Measurements from ENCODE around the gene ARID5B.

Gene ARID5B

DNA sequence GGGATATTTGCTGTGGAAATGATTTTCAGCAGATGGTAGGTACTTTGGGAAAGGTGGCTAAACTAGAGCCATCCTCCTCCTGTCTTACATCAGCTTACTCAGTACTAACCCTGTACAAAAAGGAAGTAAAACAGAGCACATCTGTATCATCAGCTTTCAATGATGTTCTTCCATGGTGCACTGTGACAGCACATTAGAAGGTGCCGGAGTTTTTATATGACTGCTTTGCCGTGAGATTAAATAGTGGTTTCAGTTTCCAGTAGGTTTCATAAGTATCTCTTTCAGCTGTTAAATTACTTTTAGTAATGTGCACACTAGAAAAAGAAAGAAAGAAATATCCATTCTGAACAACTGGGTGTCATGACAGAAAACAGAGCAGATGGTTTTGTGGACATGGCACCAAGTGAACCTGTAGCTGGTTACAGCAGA lies 86.5 kb downstream of the ARID5B start:
- Histone ChIP-seq H3K36me3 (ENCODE audit: control insufficient read depth, insufficient read depth, low read length) (no peaks in the 10 kb centered on the region), H3K27me3 (ENCODE audit: control insufficient read depth, insufficient read depth, low read length, poor library complexity, severe bottlenecking) (no peaks in the 10 kb centered on the region), H3K4me1 (ENCODE audit: control insufficient read depth, insufficient read depth, low read length) (peaks cover 7% of the 10 kb centered on the region), H3K9me3 (ENCODE audit: control insufficient read depth, low read length) (no peaks in the 10 kb centered on the region), H3K27ac (ENCODE audit: insufficient read depth, low read depth, low read length, poor library complexity, severe bottlenecking) (no peak overlapping the region), H3K4me3 (ENCODE audit: insufficient read depth, low read depth, low read length) (no peak overlapping the region)
- 88 to 97% methylated on average over 2 of the region's 2 CpGs for WGBS, 2 experiments

DNA sequence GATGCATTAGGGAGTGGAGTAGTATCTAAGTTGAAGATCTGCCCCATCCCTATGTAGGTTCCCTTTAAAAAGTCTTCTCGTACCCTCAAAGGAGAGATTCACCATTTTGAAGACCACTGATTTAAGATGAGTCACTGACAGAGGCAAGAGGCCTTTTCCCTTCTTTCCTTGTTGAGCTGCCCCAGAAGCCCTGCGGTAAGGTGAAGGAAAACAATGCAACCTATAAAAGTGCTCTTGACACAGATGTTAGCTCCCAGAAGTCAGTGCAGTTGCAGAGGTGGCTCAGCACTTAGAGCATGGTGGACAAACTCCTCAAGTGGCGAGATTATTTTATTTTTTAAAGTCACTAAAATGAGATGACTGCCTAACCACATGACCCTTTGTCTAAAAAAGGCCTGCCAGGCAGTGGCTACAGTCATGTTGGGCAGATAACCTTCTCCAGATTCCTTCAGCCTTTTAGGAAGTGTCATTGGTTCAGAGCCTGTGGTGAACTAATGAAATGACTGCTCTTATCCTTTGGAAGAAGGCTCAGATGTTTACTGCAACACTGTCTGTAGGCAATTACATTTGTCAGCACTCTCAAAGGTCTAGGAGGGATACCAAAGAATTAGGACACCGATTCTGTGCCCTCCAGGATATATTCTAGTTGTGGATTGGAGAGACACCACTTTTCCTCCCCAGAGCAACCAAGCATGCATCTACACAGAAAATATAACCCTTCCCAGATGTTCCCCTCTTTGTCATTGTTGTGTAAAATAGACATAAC lies 88.7 kb downstream of the ARID5B start:
- peaks cover 12% of the 10 kb centered on the region for H3K4me1 ChIP-seq (ENCODE audit: control insufficient read depth, insufficient read depth, low read length)
- no peak overlapping the region for H3K27ac ChIP-seq (ENCODE audit: insufficient read depth, low read depth, low read length, poor library complexity, severe bottlenecking)
- WGBS, 2 experiments, result 92 to 98% methylated on average over 3 to 4 of the region's 4 CpGs
- H3K9me3 ChIP-seq (ENCODE audit: control insufficient read depth, low read length), result no peaks in the 10 kb centered on the region
- no peak overlapping the region for H3K4me3 ChIP-seq (ENCODE audit: insufficient read depth, low read depth, low read length)
- no peaks in the 10 kb centered on the region for H3K36me3 ChIP-seq (ENCODE audit: control insufficient read depth, insufficient read depth, low read length)
- no peaks in the 10 kb centered on the region for H3K27me3 ChIP-seq (ENCODE audit: control insufficient read depth, insufficient read depth, low read length, poor library complexity, severe bottlenecking)

DNA sequence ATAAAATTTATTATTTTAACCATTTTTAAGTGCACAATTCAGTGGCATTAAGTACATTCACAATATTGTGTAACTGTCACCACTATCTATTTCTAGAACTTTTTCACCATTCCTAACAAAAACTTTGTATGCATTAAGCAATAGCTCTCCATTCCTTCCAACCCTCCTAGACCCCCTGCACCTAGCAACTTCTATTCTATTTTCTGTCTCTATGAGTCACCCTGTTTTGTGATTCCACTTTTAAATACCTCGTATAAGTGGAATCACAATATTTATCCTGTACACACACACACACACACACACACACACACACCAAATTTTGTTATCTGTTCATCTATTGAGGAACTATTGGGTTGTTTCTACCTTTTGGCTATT lies 89.2 kb downstream of the ARID5B start:
- peaks cover 12% of the 10 kb centered on the region for H3K4me1 ChIP-seq (ENCODE audit: control insufficient read depth, insufficient read depth, low read length)
- no peak overlapping the region for H3K27ac ChIP-seq (ENCODE audit: insufficient read depth, low read depth, low read length, poor library complexity, severe bottlenecking)
- no peaks in the 10 kb centered on the region for H3K27me3 ChIP-seq (ENCODE audit: control insufficient read depth, insufficient read depth, low read length, poor library complexity, severe bottlenecking)
- 60 to 79% methylated on average over 1 of the region's 1 CpG for WGBS, 2 experiments
- H3K9me3 ChIP-seq (ENCODE audit: control insufficient read depth, low read length), result no peaks in the 10 kb centered on the region
- H3K4me3 ChIP-seq (ENCODE audit: insufficient read depth, low read depth, low read length), result no peak overlapping the region
- no peaks in the 10 kb centered on the region for H3K36me3 ChIP-seq (ENCODE audit: control insufficient read depth, insufficient read depth, low read length)

DNA sequence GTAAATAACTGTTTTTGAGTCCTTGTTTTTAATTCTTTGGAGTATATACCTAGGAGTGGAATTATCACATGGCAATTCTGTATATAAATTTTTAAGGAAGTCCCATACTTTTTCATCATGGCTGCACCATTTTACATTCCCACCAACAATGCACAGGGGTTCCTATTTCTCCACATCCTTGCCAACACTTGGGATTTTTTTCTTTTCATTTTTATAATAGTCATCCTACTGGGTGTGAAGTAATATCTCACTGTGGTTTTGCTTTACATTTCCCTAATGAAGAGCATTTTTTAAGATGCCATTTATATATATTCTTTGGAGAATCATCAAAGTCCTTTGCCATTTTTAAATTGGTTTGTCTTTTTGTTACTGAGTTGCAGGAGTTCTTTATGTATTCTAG lies 89.7 kb downstream of the ARID5B start:
- no peaks in the 10 kb centered on the region for H3K36me3 ChIP-seq (ENCODE audit: control insufficient read depth, insufficient read depth, low read length)

DNA sequence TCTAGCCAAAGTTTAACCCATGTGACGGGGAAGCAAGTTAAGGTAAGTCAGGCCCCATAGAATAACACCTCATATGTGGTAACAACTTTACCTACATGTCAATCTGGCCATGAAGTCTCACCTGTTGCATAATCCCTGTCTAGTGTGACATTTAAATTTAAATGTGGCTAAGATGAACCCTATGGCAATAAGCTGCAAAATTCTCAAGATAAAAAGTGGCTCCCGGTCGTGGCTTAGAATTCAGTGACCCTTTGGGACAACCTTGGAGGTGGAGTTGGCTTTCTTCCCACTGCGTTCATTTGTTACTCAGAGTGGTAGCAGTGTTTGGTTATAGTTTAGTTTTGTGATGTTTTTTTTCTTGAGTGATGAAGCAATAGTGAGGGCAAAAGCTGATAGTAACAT lies 90.6 kb downstream of the ARID5B start:
- Histone ChIP-seq H3K4me3 (ENCODE audit: insufficient read depth, low read depth, low read length) (no peak overlapping the region), H3K4me1 (ENCODE audit: control insufficient read depth, insufficient read depth, low read length) (peaks cover 5% of the 10 kb centered on the region), H3K27ac (ENCODE audit: insufficient read depth, low read depth, low read length, poor library complexity, severe bottlenecking) (no peak overlapping the region)

More for the DNA sequence above, 89.7 kb downstream of the ARID5B start:
- H3K9me3 ChIP-seq (ENCODE audit: control insufficient read depth, low read length), result no peaks in the 10 kb centered on the region
- H3K27me3 ChIP-seq (ENCODE audit: control insufficient read depth, insufficient read depth, low read length, poor library complexity, severe bottlenecking), result no peaks in the 10 kb centered on the region
- peaks cover 11% of the 10 kb centered on the region for H3K4me1 ChIP-seq (ENCODE audit: control insufficient read depth, insufficient read depth, low read length)
- no peak overlapping the region for H3K4me3 ChIP-seq (ENCODE audit: insufficient read depth, low read depth, low read length)
- no peak overlapping the region for H3K27ac ChIP-seq (ENCODE audit: insufficient read depth, low read depth, low read length, poor library complexity, severe bottlenecking)

DNA sequence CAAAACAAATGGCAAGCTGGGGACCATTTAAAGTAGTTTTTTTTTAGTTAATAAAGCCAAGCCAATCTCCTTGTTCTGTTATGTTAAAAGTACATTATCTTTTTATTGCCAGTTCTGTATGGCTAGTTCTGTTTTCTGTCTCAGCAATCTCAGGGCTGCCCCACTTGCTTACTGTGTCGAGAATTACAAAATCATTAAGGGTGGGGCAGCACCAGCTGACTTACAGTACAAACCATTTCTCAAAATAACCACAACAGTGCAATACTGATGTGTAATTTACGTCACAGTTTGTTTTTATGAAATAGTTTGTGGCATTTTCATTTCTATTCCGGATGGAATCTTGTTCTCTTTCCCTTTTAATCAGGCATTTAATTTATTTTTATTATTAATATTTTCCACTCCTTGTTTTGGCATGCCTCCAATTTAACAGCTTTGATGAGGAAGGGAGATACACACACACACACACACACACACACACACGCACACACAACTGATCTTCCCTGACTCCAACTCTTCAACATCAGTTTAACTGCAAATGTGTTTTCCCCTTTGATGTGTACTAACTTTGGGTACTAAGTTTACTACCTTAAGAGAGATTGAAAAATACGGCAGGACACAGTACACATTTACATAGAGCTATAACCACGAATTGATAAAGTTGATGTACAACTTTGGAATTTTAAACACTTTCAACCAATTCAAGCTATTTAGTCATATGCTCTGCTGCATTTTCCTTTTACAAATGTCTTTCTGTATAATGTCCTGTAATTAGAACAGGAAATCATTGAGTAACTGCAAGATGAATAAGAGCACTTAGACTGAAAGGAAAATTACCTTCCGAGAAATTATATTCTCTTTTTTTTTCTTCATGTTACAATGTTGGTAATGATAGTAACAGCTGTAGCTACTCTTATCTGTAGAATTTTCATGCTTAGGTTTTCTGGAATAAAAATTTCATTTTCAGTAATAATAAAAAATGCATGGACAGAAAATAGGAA lies 91.5 kb downstream of the ARID5B start:
- H3K27ac ChIP-seq (ENCODE audit: insufficient read depth, low read depth, low read length, poor library complexity, severe bottlenecking), result no peak overlapping the region
- WGBS, 2 experiments, result 85 to 91% methylated on average over 5 to 6 of the region's 7 CpGs
- H3K27me3 ChIP-seq (ENCODE audit: control insufficient read depth, insufficient read depth, low read length, poor library complexity, severe bottlenecking), result no peaks in the 10 kb centered on the region
- H3K4me3 ChIP-seq (ENCODE audit: insufficient read depth, low read depth, low read length), result no peak overlapping the region
- H3K9me3 ChIP-seq (ENCODE audit: control insufficient read depth, low read length), result no peaks in the 10 kb centered on the region
- H3K4me1 ChIP-seq (ENCODE audit: control insufficient read depth, insufficient read depth, low read length), result peaks cover 5% of the 10 kb centered on the region
- no peaks in the 10 kb centered on the region for H3K36me3 ChIP-seq (ENCODE audit: control insufficient read depth, insufficient read depth, low read length)

More for the DNA sequence above, 90.6 kb downstream of the ARID5B start:
- WGBS, 2 experiments, result 94 to 95% methylated on average over 4 of the region's 4 CpGs
- no peaks in the 10 kb centered on the region for H3K36me3 ChIP-seq (ENCODE audit: control insufficient read depth, insufficient read depth, low read length)
- H3K9me3 ChIP-seq (ENCODE audit: control insufficient read depth, low read length), result no peaks in the 10 kb centered on the region
- H3K27me3 ChIP-seq (ENCODE audit: control insufficient read depth, insufficient read depth, low read length, poor library complexity, severe bottlenecking), result no peaks in the 10 kb centered on the region

DNA sequence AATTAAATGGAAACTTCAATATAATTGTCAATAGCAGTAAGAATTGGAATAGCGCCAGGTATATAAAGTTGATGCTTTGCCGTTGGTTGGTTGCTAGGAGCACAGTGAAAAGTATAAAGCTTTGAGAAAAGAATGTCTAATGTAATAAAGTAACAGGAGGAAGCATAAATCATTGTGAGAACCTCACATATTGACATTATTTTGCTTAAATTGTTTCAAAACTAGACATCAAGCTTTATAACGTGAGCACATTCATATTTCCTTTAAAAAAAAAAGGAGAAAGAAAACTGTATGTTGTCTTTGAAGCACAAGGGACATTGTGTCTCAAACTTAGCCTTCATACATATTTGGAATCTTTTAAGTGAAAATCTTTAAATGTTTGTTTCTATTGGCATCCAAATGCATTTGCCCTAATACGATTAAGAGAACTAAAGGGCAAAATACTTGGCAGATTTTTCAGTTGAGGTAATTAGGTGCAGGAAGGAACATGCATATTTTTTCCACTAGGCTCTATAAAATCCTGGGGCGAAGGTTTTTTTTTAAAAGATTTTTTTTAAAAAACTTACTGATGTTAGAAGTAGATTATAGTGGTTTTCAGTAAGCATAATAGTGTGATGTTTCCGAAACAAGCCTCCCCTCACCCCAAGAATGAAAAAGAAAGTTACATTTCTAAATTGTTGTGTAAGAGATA lies 92.4 kb downstream of the ARID5B start:
- 94 to 95% methylated on average over 4 to 6 of the region's 6 CpGs for WGBS, 2 experiments
- Histone ChIP-seq H3K9me3 (ENCODE audit: control insufficient read depth, low read length) (no peaks in the 10 kb centered on the region), H3K27me3 (ENCODE audit: control insufficient read depth, insufficient read depth, low read length, poor library complexity, severe bottlenecking) (no peaks in the 10 kb centered on the region), H3K4me1 (ENCODE audit: control insufficient read depth, insufficient read depth, low read length) (peaks cover 5% of the 10 kb centered on the region), H3K27ac (ENCODE audit: insufficient read depth, low read depth, low read length, poor library complexity, severe bottlenecking) (no peak overlapping the region), H3K4me3 (ENCODE audit: insufficient read depth, low read depth, low read length) (no peak overlapping the region), H3K36me3 (ENCODE audit: control insufficient read depth, insufficient read depth, low read length) (no peaks in the 10 kb centered on the region)

DNA sequence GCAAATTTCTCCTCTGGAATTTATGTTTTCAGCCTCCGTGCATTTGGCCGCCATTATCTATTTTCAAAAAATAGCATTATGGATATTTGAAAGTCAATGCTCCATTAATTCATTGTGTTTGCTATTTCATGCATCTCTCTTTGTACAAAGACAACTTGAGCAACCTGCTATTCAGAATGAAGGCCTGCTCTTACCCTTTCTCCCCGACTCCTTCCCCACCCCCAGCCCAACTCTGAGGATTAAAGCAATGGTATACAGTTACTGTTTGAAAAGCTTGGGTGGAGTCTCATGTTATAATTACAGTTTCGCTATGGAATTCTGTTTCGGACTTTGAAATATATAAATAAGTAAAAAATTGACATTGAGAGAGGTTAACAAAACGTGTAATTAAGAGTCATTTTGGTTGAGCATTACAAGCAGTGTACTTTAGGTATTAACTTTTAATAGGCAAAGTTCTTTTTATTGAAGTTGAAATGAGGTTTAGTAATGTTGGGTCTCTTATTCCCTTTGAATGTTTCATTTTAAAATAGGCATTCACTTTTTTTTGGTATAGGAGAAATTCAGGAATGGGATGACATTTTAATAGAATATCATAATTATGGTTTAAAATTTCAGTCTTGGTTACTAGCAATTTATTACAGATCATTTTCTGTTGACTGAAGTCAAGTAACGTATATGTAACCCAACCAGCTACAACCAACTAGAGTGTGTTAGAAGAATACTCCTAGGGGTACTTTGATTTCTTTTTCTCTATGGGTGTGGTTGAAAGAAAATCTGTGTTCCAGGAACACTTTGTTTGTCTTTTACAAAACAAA lies 93.1 kb downstream of the ARID5B start:
- Histone ChIP-seq H3K4me1 (ENCODE audit: control insufficient read depth, insufficient read depth, low read length) (peaks cover 5% of the 10 kb centered on the region), H3K27ac (ENCODE audit: insufficient read depth, low read depth, low read length, poor library complexity, severe bottlenecking) (no peak overlapping the region)
- 77 to 86% methylated on average over 4 to 5 of the region's 7 CpGs for WGBS, 2 experiments

DNA sequence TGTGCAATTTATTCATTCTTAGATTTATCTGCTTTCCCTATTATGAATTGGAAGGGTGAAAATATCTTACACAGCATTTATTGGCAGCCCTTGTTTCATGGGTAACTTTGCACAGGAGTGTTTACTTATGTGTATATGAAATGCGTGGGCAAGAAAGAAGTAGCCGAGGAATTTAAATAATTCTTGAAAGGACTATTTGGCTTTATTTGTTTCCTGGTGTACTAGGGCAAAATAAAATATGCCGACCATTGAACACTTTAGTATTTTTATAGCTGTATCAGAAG lies 93.7 kb downstream of the ARID5B start:
- 98 to 99% methylated on average over 3 of the region's 3 CpGs for WGBS, 2 experiments
- no peaks in the 10 kb centered on the region for H3K27me3 ChIP-seq (ENCODE audit: control insufficient read depth, insufficient read depth, low read length, poor library complexity, severe bottlenecking)
- no peaks in the 10 kb centered on the region for H3K36me3 ChIP-seq (ENCODE audit: control insufficient read depth, insufficient read depth, low read length)
- H3K9me3 ChIP-seq (ENCODE audit: control insufficient read depth, low read length), result no peaks in the 10 kb centered on the region
- H3K4me3 ChIP-seq (ENCODE audit: insufficient read depth, low read depth, low read length), result no peak overlapping the region
- H3K4me1 ChIP-seq (ENCODE audit: control insufficient read depth, insufficient read depth, low read length), result peaks cover 5% of the 10 kb centered on the region
- H3K27ac ChIP-seq (ENCODE audit: insufficient read depth, low read depth, low read length, poor library complexity, severe bottlenecking), result no peak overlapping the region

More for the DNA sequence above, 93.1 kb downstream of the ARID5B start:
- Histone ChIP-seq H3K36me3 (ENCODE audit: control insufficient read depth, insufficient read depth, low read length) (no peaks in the 10 kb centered on the region), H3K27me3 (ENCODE audit: control insufficient read depth, insufficient read depth, low read length, poor library complexity, severe bottlenecking) (no peaks in the 10 kb centered on the region), H3K4me3 (ENCODE audit: insufficient read depth, low read depth, low read length) (no peak overlapping the region), H3K9me3 (ENCODE audit: control insufficient read depth, low read length) (no peaks in the 10 kb centered on the region)
